Measurements from ENCODE around the gene AUTS2.

- TF ChIP-seq ZNF331 (CRISPR knock-in tag; IDR thresholded peaks at IDR 0.05; ENCODE audit: low read depth) (no peak), CTCF (conservative IDR thresholded peaks at IDR 0.05; ENCODE audit: low read depth in 2 of 2) (no peak), EZH2 (IDR thresholded peaks at IDR 0.05; ENCODE audit: low read depth, unreplicated experiment) (no peak)
Measured at GRCh38 chr7:70489813-70490212, 891.5 kb downstream of the AUTS2 start.

Measured in GM23338 (cell line).